Chondrocyte (in vitro differentiated cells): Measurements from ENCODE around the gene ZFC3H1. TPM values are rescaled to one million over a fixed set of nuclear protein-coding genes. Genes with fewer than 3 reads are reported as not detected.

Source experiments
- DNase-seq: peaks from one replicate; pipeline ENCODE4 v3.0.0; 2021; ENCODE audit warnings: mixed read lengths, low spot score
- H3K27ac Mint-ChIP-seq: one replicate; pipeline ENCODE4 v1.8.0; 2021; ENCODE audit warnings: mild to moderate bottlenecking, moderate library complexity, mixed read lengths; ENCODE audit not compliant: unreplicated experiment
- H3K27me3 Mint-ChIP-seq: 2 replicates; pipeline ENCODE4 v1.8.0; 2021; ENCODE audit warnings: low read depth, mixed read lengths
- H3K36me3 Mint-ChIP-seq: 2 replicates; pipeline ENCODE4 v1.8.0; 2021; ENCODE audit warnings: low read depth, mixed read lengths
- H3K4me1 Mint-ChIP-seq: 2 replicates; pipeline ENCODE4 v1.8.0; 2021; ENCODE audit warnings: low read depth, mild to moderate bottlenecking, mixed read lengths
- H3K4me3 Mint-ChIP-seq: one replicate; pipeline ENCODE4 v1.8.0; 2021; ENCODE audit warnings: mild to moderate bottlenecking, moderate library complexity, mixed read lengths; ENCODE audit not compliant: unreplicated experiment
- H3K9me3 Mint-ChIP-seq: 2 replicates; pipeline ENCODE4 v1.8.0; 2021; ENCODE audit warnings: low read depth, mixed read lengths
- CTCF ChIP-seq: fragments of 200-600 bp; sonication (generic); IDR thresholded peaks from 2 replicates; pipeline ENCODE4 v1.5.0; 2021; ENCODE audit warnings: antibody characterized with exemption, mild to moderate bottlenecking, moderate library complexity
- total RNA-seq: library from RNA; stranded (reverse); gene quantifications from 3 replicates; pipeline ENCODE4 v1.2.1, GENCODE V29; 2021

The ZFC3H1 gene
- total RNA-seq, 1 donor from 2014 or later: 39.6 TPM

GRCh38 chr12:71685914-71686657 is 22.4 kb upstream of the ZFC3H1 start, which contains the start of gene TMEM19:
TSS of gene TMEM19 (plus strand) at chr12:71686082. CDS start at chr12:71686681, 599 bp downstream.
- Mint-ChIP-seq H3K36me3 (no peaks in the 10 kb centered on the region), H3K27me3 (no peaks in the 10 kb centered on the region), H3K4me3 (peak within 1 kb of the TSS; percentile 78), H3K27ac (peak within 1 kb of the TSS; percentile 85), H3K9me3 (no peaks in the 10 kb centered on the region), H3K4me1 (peaks cover 26% of the 10 kb centered on the region)
- peak; percentile 67 for TF ChIP-seq CTCF
- DNase-seq: peak; percentile 96

- Mint-ChIP-seq H3K4me3 (peak overlapping the region; percentile 78), H3K36me3 (no peaks in the 10 kb centered on the region), H3K27ac (peak overlapping the region; percentile 85), H3K27me3 (no peaks in the 10 kb centered on the region), H3K4me1 (peaks cover 26% of the 10 kb centered on the region), H3K9me3 (no peaks in the 10 kb centered on the region)
- no peak for DNase-seq
- TF ChIP-seq CTCF: no peak
These were observed 21.8 kb upstream of the ZFC3H1 start for GRCh38 chr12:71685312-71685906.

- Mint-ChIP-seq H3K9me3 (no peaks in the 10 kb centered on the region), H3K27me3 (no peaks in the 10 kb centered on the region), H3K4me1 (peaks cover 21% of the 10 kb centered on the region), H3K4me3 (no peak overlapping the region), H3K36me3 (no peaks in the 10 kb centered on the region), H3K27ac (no peak overlapping the region)
- no peak for DNase-seq
- TF ChIP-seq CTCF: no peak
These were observed 20.4 kb upstream of the ZFC3H1 start for GRCh38 chr12:71684081-71684480.

- Mint-ChIP-seq H3K27ac (no peak overlapping the region), H3K4me1 (peaks cover 18% of the 10 kb centered on the region), H3K4me3 (no peak overlapping the region), H3K9me3 (no peaks in the 10 kb centered on the region), H3K36me3 (no peaks in the 10 kb centered on the region), H3K27me3 (no peaks in the 10 kb centered on the region)
- TF ChIP-seq CTCF: no peak
- no peak for DNase-seq
These were observed 20.0 kb upstream of the ZFC3H1 start for GRCh38 chr12:71683633-71684032.

- DNase-seq: no peak
- TF ChIP-seq CTCF: no peak
- no peaks in the 10 kb centered on the region for H3K36me3 Mint-ChIP-seq
- peaks cover 7% of the 10 kb centered on the region for H3K4me1 Mint-ChIP-seq
- no peak overlapping the region for H3K27ac Mint-ChIP-seq
- no peak overlapping the region for H3K4me3 Mint-ChIP-seq
- no peaks in the 10 kb centered on the region for H3K27me3 Mint-ChIP-seq
- no peaks in the 10 kb centered on the region for H3K9me3 Mint-ChIP-seq
These were observed 18.8 kb upstream of the ZFC3H1 start for GRCh38 chr12:71682466-71682865.
